ENCODE results near the gene IQCH. TPM values are rescaled to one million over a fixed set of nuclear protein-coding genes. Genes with fewer than 3 reads are reported as not detected.
"Not testable (repeated sequence)": the region's sequence is repeated elsewhere in the genome, so short reads cannot be mapped to it uniquely, and the experiment has no call there.

The IQCH gene
- total RNA-seq, 1 experiment from 2014 or later, result 1.1 TPM

- peaks cover 2% of the 10 kb centered on the region for H3K79me1 ChIP-seq (ENCODE audit: insufficient read depth, low read depth, low read length, poor library complexity, severe bottlenecking)
- H2AFZ ChIP-seq (ENCODE audit: low read length), result no peak overlapping the region
- no peak overlapping the region for H3K56ac ChIP-seq (ENCODE audit: insufficient read length, low read depth, low read length)
- peaks cover 29 to 30% of the 10 kb centered on the region in 2 experiments for H3K4me1 Mint-ChIP-seq
- H4K5ac ChIP-seq (ENCODE audit: insufficient read length, low read depth, low read length), result no peak overlapping the region
- no peak overlapping the region for H3K27ac Mint-ChIP-seq
- no peak overlapping the region for H2BK20ac ChIP-seq (ENCODE audit: low read depth, low read length, poor library complexity, severe bottlenecking)
- no peak overlapping the region for H4K91ac ChIP-seq (ENCODE audit: insufficient read length, low read depth, low read length)
- no peaks in the 10 kb centered on the region for H3K27me3 ChIP-seq (ENCODE audit: insufficient read depth, low read length)
- H3K18ac ChIP-seq (ENCODE audit: insufficient read length, low read depth, low read length), result no peak overlapping the region
- peaks cover 0 to 5% of the 10 kb centered on the region in 2 experiments; a peak in 4 of 5 replicates for H3K9me3 Mint-ChIP-seq
- H3K9me3 ChIP-seq (ENCODE audit: control insufficient read depth, low read depth, low read length), result no peaks in the 10 kb centered on the region
- H3K4me3 Mint-ChIP-seq, result no peak overlapping the region
- no peak overlapping the region for H3K27ac ChIP-seq (ENCODE audit: insufficient read length, low read depth, low read length)
- no peak overlapping the region for H4K8ac ChIP-seq (replicated peaks; ENCODE audit: insufficient read length, low read depth, low read length)
- H3K4me1 ChIP-seq (ENCODE audit: insufficient read depth, low read length), result peaks cover 11% of the 10 kb centered on the region
- TF ChIP-seq CTCF (conservative IDR thresholded peaks at IDR 0.05), result no peak
- no peak overlapping the region for H2AK5ac ChIP-seq (ENCODE audit: insufficient read length, low read length)
- H2BK15ac ChIP-seq (ENCODE audit: low read depth, low read length), result no peak overlapping the region
- H4K20me1 ChIP-seq (ENCODE audit: control insufficient read depth, insufficient read depth, insufficient read length), result no peaks in the 10 kb centered on the region
- no peaks in the 10 kb centered on the region for H3K27me3 Mint-ChIP-seq (ENCODE audit: low read depth)
- no peak overlapping the region for H2BK5ac ChIP-seq (ENCODE audit: insufficient read length, low read length)
- no peak overlapping the region for H3T11ph ChIP-seq (ENCODE audit: low read length)
- H3K23me2 ChIP-seq (ENCODE audit: insufficient read length, low read depth, low read length, poor library complexity, severe bottlenecking), result no peaks in the 10 kb centered on the region
- H3K14ac ChIP-seq (ENCODE audit: insufficient read depth, low read length), result no peak overlapping the region
- DNase-seq, result no peak
- H3K4ac ChIP-seq (ENCODE audit: low read depth, low read length), result no peak overlapping the region
- H3K4me2 ChIP-seq (ENCODE audit: insufficient read depth, insufficient read length, low read length), result no peak overlapping the region
- H2BK120ac ChIP-seq (ENCODE audit: low read depth, low read length, poor library complexity, severe bottlenecking), result no peak overlapping the region
- H3K36me3 Mint-ChIP-seq (ENCODE audit: insufficient read depth in 1 of 3, low read depth in 3 of 3), result peaks cover 14 to 22% (median 15%) of the 10 kb centered on the region in 3 experiments
- no CpG with 5 or more reads among the region's 3 CpGs for WGBS (ENCODE audit: extremely low coverage, insufficient read length, low lambda C conversion rate)
- no peak overlapping the region for H3K23ac ChIP-seq (ENCODE audit: insufficient read length, low read depth, low read length)
- H2BK12ac ChIP-seq (ENCODE audit: insufficient read length, low read depth, low read length), result no peak overlapping the region
- peaks cover 2% of the 10 kb centered on the region; the same call in 1 of the 2 replicates for H3K79me2 ChIP-seq (ENCODE audit: insufficient read depth, low read length)
- no peak overlapping the region for H3K9ac ChIP-seq (ENCODE audit: extremely low read depth, insufficient read length, low read length)
Observed at GRCh38 chr15:67244971-67245478, 9.6 kb upstream of the IQCH start.

- not testable (repeated sequence) for H4K91ac ChIP-seq (ENCODE audit: insufficient read length, low read depth, low read length); H4K20me1 ChIP-seq (ENCODE audit: control insufficient read depth, insufficient read depth, insufficient read length); H2BK20ac ChIP-seq (ENCODE audit: low read depth, low read length, poor library complexity, severe bottlenecking); H3T11ph ChIP-seq (ENCODE audit: low read length); H2BK15ac ChIP-seq (ENCODE audit: low read depth, low read length); H3K27ac ChIP-seq (ENCODE audit: insufficient read length, low read depth, low read length); H4K5ac ChIP-seq (ENCODE audit: insufficient read length, low read depth, low read length); H3K4ac ChIP-seq (ENCODE audit: low read depth, low read length); H3K23me2 ChIP-seq (ENCODE audit: insufficient read length, low read depth, low read length, poor library complexity, severe bottlenecking); DNase-seq; H3K79me1 ChIP-seq (ENCODE audit: insufficient read depth, low read depth, low read length, poor library complexity, severe bottlenecking); H3K4me2 ChIP-seq (ENCODE audit: insufficient read depth, insufficient read length, low read length); H3K9ac ChIP-seq (ENCODE audit: extremely low read depth, insufficient read length, low read length); H3K4me1 ChIP-seq (ENCODE audit: insufficient read depth, low read length); H3K27me3 ChIP-seq (ENCODE audit: insufficient read depth, low read length); H2AFZ ChIP-seq (ENCODE audit: low read length); H3K18ac ChIP-seq (ENCODE audit: insufficient read length, low read depth, low read length); H2BK12ac ChIP-seq (ENCODE audit: insufficient read length, low read depth, low read length); H3K56ac ChIP-seq (ENCODE audit: insufficient read length, low read depth, low read length); H4K8ac ChIP-seq (replicated peaks; ENCODE audit: insufficient read length, low read depth, low read length); H3K4me3 Mint-ChIP-seq; H3K27ac Mint-ChIP-seq; H3K23ac ChIP-seq (ENCODE audit: insufficient read length, low read depth, low read length); H2BK5ac ChIP-seq (ENCODE audit: insufficient read length, low read length); H3K27me3 Mint-ChIP-seq (ENCODE audit: low read depth); H3K14ac ChIP-seq (ENCODE audit: insufficient read depth, low read length); H3K9me3 Mint-ChIP-seq; H3K79me2 ChIP-seq (ENCODE audit: insufficient read depth, low read length); H2AK5ac ChIP-seq (ENCODE audit: insufficient read length, low read length); H3K9me3 ChIP-seq (ENCODE audit: control insufficient read depth, low read depth, low read length); H2BK120ac ChIP-seq (ENCODE audit: low read depth, low read length, poor library complexity, severe bottlenecking)
- no CpG with 5 or more reads among the region's 5 CpGs for WGBS (ENCODE audit: extremely low coverage, insufficient read length, low lambda C conversion rate)
- peaks cover 14 to 15% of the 10 kb centered on the region in 2 experiments for H3K4me1 Mint-ChIP-seq
- H3K36me3 Mint-ChIP-seq (ENCODE audit: insufficient read depth in 1 of 3, low read depth in 3 of 3), result peaks cover 14 to 22% (median 15%) of the 10 kb centered on the region in 3 experiments
Observed at GRCh38 chr15:67246606-67247005, 8.0 kb upstream of the IQCH start.

Data from H9 (cell line).